ENCODE results near the gene DPYSL4. TPM values are rescaled to one million over a fixed set of nuclear protein-coding genes. Genes with fewer than 3 reads are reported as not detected.
A peak's percentile ranks its signal among the peaks of the same experiment; 100 is the strongest.

DPYSL4 gene
- total and polyA plus RNA-seq, 4 experiments from 2014 or later: 0.21 to 1.8 (median 0.41) TPM

DNA sequence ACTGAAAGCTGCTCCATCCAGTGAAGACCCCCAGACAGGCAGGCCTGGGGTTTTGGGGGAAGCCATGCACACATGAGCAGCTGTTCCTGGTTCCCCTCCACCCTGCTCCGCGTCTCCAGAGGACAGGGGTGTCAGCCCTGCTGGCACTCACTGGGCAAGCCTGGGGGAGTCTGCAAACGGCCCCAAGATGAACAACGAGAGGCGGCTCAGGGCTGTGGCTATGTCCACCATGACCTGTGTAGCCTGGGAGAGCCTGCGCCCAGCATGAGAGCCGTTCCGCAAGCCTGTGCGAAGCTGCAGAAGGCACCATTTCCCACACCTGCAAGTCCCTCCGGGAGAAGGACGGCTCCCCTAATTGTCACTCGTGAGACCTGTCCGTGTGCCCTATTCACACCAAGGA, 59.5 kb downstream of the DPYSL4 start:
- Mint-ChIP-seq H3K27ac (no peak overlapping the region), H3K9me3 (no peaks in the 10 kb centered on the region), H3K36me3 (no peaks in the 10 kb centered on the region), H3K4me1 (no peaks in the 10 kb centered on the region), H3K27me3 (no peaks in the 10 kb centered on the region), H3K4me3 (no peak overlapping the region)
- Histone ChIP-seq H3K4me1 (ENCODE audit: insufficient read depth, low read length) (no peaks in the 10 kb centered on the region), H3K36me3 (ENCODE audit: insufficient read depth, low read length) (no peaks in the 10 kb centered on the region), H3K4me3 (ENCODE audit: low read length in 2 of 2) (no peak overlapping the region), H3K9me3 (ENCODE audit: control insufficient read depth in 1 of 2, low read length in 2 of 2) (no peaks in the 10 kb centered on the region), H3K27ac (ENCODE audit: low read depth, low read length) (no peak overlapping the region), H3K27me3 (ENCODE audit: insufficient read depth, low read length) (no peaks in the 10 kb centered on the region)
- intact Hi-C loops (cut with micrococcal nuclease): no loop called here
- CTCF ChIA-PET (ENCODE audit: partially characterized antibody): no interaction called here
- DNase-seq: no peak
- POLR2A ChIA-PET (ENCODE audit: partially characterized antibody): no interaction called here

DNA sequence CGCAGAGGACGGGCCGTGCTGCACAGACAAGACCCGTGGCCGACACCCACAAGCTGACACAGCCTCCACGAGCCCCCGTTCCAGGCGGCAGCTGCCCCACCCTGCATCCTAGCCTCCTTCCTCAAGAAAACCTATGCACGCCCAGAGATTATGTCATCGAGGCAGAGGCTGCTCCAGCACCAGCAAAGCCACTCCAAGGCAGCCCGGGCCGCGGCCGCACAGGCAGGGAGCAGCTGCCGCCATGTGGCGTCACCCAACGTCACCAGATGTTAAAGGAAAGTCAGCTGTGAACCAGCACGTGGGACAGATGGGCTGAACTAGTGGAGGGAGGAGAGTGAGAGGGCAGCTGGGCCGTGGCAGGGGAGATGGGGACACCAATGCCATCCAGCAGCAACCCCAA, 61.2 kb downstream of the DPYSL4 start:
- H3K4me3 Mint-ChIP-seq: peak overlapping the region in 2 of 8 donors; percentile 23 to 52
- H3K4me1 Mint-ChIP-seq: no peaks in the 10 kb centered on the region
- no peak for DNase-seq
- no peaks in the 10 kb centered on the region for H3K4me1 ChIP-seq (ENCODE audit: insufficient read depth, low read length)
- no peaks in the 10 kb centered on the region for H3K9me3 Mint-ChIP-seq
- POLR2A ChIA-PET (ENCODE audit: partially characterized antibody): no interaction called here
- no peaks in the 10 kb centered on the region for H3K36me3 ChIP-seq (ENCODE audit: insufficient read depth, low read length)
- H3K4me3 ChIP-seq (ENCODE audit: low read length in 2 of 2): no peak overlapping the region
- CTCF ChIA-PET (ENCODE audit: partially characterized antibody): no interaction called here
- no peak overlapping the region for H3K27ac ChIP-seq (ENCODE audit: low read depth, low read length)
- no peaks in the 10 kb centered on the region for H3K27me3 ChIP-seq (ENCODE audit: insufficient read depth, low read length)
- no peaks in the 10 kb centered on the region for H3K9me3 ChIP-seq (ENCODE audit: control insufficient read depth in 1 of 2, low read length in 2 of 2)
- H3K27ac Mint-ChIP-seq: no peak overlapping the region
- no peaks in the 10 kb centered on the region for H3K36me3 Mint-ChIP-seq
- H3K27me3 Mint-ChIP-seq: no peaks in the 10 kb centered on the region
- intact Hi-C loops (cut with micrococcal nuclease): loop anchor here (2.0 kb wide), 1 partner anchor 59 kb away; the partner anchor contains the start of gene STK32C

DNA sequence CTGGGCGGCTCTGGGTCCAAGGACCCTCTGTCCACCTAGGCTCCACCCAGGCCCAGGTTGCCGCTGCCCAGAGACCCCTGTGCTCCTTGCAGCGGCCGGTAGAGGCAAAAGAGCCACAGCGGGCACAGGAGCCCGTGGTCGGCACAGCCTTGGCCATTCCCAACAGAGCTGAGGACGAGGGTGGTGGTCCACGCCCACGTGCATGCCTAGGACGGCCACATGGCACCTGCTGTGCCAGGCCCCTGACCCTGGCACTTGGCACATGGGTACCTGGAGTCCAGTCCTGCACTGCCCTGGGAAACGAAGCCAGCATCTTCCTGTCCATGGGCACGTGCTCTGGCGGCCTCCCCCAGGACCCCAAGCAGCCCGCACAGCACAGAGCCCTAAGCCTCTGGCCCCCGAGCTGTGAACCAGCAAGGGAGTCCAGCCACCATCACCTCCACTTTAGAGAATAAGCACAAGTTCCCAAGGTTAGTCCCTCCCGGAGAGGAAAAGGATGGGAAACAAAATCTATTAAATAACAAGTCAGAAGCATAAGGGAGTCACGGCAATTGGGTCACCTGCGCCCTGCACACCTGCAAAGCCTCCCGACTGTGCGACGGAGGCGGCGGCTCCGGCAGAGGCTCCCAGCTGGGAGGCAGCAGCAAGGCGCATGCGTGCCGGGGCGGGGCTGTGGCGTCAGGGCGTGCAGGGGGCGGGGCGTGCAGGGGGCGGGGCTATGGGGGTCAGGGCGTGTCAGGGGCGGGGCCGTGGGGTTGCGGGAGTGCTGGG, 61.9 kb downstream of the DPYSL4 start:
- Mint-ChIP-seq H3K27me3 (no peaks in the 10 kb centered on the region), H3K9me3 (no peaks in the 10 kb centered on the region), H3K27ac (no peak overlapping the region), H3K4me1 (no peaks in the 10 kb centered on the region), H3K36me3 (no peaks in the 10 kb centered on the region), H3K4me3 (peak overlapping the region in 3 of 8 donors; percentile 13 to 70 (median 51))
- intact Hi-C loops (cut with micrococcal nuclease): loop anchor here (2.0 kb wide), 1 partner anchor 58 kb away; the partner anchor contains the start of gene STK32C
- H3K4me1 ChIP-seq (ENCODE audit: insufficient read depth, low read length): no peaks in the 10 kb centered on the region
- H3K36me3 ChIP-seq (ENCODE audit: insufficient read depth, low read length): no peaks in the 10 kb centered on the region
- H3K4me3 ChIP-seq (ENCODE audit: low read length in 2 of 2): no peak overlapping the region
- ChIA-PET CTCF (ENCODE audit: partially characterized antibody) (no interaction called here), POLR2A (ENCODE audit: partially characterized antibody) (no interaction called here)
- peak; percentile 32 to 69 (median 65) for DNase-seq
- H3K9me3 ChIP-seq (ENCODE audit: control insufficient read depth in 1 of 2, low read length in 2 of 2): no peaks in the 10 kb centered on the region
- no peaks in the 10 kb centered on the region for H3K27me3 ChIP-seq (ENCODE audit: insufficient read depth, low read length)
- H3K27ac ChIP-seq (ENCODE audit: low read depth, low read length): no peak overlapping the region

DNA sequence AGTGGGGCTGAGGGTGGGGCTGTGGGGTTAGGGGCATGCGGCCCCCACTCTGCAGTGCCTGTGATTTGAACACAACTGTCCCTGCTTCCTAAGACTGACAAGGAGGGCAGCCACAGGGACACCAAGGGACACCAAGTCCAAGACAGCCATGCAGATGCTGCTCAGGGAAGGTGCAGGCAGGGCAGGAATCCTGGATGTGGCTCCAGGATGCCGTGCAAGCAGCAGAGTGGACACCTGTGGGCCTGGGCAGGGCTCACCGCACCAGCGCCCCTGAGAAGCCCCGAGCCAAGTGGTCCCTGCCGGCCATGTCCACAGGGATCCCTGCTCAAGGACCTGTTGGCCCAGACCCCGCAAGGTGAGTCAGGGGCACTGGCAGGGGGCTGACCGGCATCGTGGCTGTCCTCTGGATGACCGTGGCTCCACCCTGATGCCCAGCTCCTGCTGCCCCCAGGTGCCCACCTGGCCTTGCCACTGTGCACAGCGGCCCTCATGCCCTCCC, 62.5 kb downstream of the DPYSL4 start:
- Mint-ChIP-seq H3K9me3 (no peaks in the 10 kb centered on the region), H3K4me3 (no peak overlapping the region), H3K36me3 (no peaks in the 10 kb centered on the region), H3K27ac (no peak overlapping the region), H3K4me1 (no peaks in the 10 kb centered on the region), H3K27me3 (no peaks in the 10 kb centered on the region)
- ChIA-PET CTCF (ENCODE audit: partially characterized antibody) (no interaction called here), POLR2A (ENCODE audit: partially characterized antibody) (no interaction called here)
- Histone ChIP-seq H3K9me3 (ENCODE audit: control insufficient read depth in 1 of 2, low read length in 2 of 2) (no peaks in the 10 kb centered on the region), H3K27me3 (ENCODE audit: insufficient read depth, low read length) (no peaks in the 10 kb centered on the region), H3K4me1 (ENCODE audit: insufficient read depth, low read length) (no peaks in the 10 kb centered on the region), H3K27ac (ENCODE audit: low read depth, low read length) (no peak overlapping the region), H3K4me3 (ENCODE audit: low read length in 2 of 2) (no peak overlapping the region), H3K36me3 (ENCODE audit: insufficient read depth, low read length) (no peaks in the 10 kb centered on the region)
- DNase-seq: no peak
- intact Hi-C loops (cut with micrococcal nuclease): loop anchor here (2.0 kb wide), 1 partner anchor 58 kb away; the partner anchor contains the start of gene STK32C

DNA sequence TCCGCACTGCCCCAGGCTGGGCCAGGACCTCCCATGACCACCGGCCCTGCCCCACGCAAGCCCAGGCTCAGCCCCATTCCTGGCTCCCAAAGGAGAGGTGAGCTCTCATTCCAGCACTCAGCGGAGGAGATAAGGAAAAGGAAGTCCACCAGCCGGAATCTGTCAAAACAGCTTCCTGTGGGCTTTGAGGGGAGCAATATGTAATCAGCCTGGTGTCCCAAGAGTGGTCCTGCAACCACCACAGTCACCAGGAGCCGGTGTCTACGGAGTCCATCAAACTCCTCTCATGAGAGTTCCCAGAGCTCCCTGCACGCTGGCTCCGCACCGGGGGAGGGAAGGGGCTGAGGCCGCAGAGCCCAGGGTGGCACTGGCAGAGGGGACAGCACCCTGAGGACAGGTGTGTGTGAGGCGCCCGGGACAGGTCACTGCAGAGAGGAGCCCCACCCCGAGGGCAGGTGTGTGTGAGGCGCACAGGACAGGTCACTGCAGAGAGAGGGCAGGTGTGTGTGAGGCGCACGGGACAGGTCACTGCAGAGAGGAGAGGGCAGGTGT, 63.2 kb downstream of the DPYSL4 start:
- H3K4me3 ChIP-seq (ENCODE audit: low read length in 2 of 2): no peak overlapping the region
- no peak overlapping the region for H3K27ac Mint-ChIP-seq
- no peaks in the 10 kb centered on the region for H3K36me3 Mint-ChIP-seq
- no peaks in the 10 kb centered on the region for H3K4me1 ChIP-seq (ENCODE audit: insufficient read depth, low read length)
- no peaks in the 10 kb centered on the region for H3K27me3 ChIP-seq (ENCODE audit: insufficient read depth, low read length)
- DNase-seq: no peak
- H3K27ac ChIP-seq (ENCODE audit: low read depth, low read length): no peak overlapping the region
- POLR2A ChIA-PET (ENCODE audit: partially characterized antibody): no interaction called here
- no peaks in the 10 kb centered on the region for H3K9me3 Mint-ChIP-seq
- intact Hi-C loops (cut with micrococcal nuclease): loop anchor here (2.0 kb wide), 1 partner anchor 57 kb away; the partner anchor contains the start of gene STK32C
- H3K36me3 ChIP-seq (ENCODE audit: insufficient read depth, low read length): no peaks in the 10 kb centered on the region
- H3K9me3 ChIP-seq (ENCODE audit: control insufficient read depth in 1 of 2, low read length in 2 of 2): no peaks in the 10 kb centered on the region
- peaks cover 0 to 2% (median under 1%) of the 10 kb centered on the region in 4 donors for H3K4me1 Mint-ChIP-seq
- H3K27me3 Mint-ChIP-seq: no peaks in the 10 kb centered on the region
- no peak overlapping the region for H3K4me3 Mint-ChIP-seq
- CTCF ChIA-PET (ENCODE audit: partially characterized antibody): no interaction called here

DNA sequence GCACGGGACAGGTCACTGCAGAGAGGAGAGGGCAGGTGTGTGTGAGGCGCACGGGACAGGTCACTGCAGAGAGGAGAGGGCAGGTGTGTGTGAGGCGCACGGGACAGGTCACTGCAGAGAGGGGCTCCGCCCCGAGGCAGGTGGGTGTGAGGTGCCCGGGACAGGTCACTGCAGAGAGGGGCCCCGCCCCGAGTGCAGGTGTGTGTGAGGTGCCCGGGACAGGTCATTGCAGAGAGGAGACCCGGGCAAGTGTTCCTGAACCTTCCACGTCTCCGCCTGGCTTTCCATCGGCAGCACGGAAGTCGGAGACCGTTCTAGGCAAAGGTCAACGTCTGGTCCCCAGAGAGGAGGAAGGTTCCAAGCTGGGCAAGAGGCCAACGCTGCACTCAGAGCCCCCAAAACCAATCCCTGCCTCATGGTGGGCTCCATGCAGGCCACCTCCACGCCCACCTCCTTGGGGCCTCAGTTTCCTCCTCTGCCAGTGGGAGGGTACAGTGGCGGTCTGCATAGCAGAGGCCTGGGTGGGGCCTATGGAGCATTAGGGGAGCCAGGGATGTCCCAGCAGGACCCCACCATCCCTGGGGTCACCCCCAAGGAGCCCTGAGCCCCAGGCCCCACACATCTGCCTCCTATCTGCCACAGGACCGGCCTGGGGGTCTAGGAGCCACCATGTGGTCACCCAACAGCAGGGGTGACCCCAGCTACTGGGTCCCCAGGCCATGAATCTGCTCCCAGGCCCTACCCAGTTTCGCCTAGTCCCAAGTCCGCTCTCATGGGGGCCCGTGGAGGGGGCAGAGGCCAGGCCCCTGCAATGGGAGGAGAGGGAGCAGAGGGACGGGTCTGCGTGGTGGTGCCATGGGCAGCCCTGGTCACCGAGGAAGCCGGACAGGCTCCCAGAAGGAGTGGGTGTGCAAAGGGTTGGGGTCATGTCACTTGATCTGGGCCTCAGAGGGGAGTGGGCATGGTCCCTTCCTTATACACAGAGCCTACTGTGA, 64.0 kb downstream of the DPYSL4 start:
- Mint-ChIP-seq H3K36me3 (no peaks in the 10 kb centered on the region), H3K4me1 (peaks cover 0 to 8% (median 3%) of the 10 kb centered on the region in 4 donors)

DNA sequence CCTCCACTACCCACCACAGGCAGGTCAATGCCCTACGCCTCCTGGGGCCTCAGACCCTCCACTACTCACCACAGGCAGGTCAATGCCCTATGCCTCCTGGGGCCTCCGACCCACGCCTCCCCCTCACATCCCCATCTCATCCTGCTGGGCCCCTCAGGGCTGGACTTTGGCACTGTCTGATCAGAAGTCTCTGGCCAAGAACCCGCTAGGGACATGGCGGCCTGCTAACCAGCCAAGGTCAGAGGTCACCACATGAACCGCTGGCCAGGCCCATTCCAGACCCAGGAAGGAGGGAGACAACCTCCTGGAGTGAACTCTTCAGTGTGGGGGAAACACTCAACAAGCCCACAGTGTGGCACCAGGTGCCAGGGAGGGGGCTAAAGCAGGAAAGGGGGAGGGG, 65.2 kb downstream of the DPYSL4 start:
- intact Hi-C loops (cut with micrococcal nuclease): no loop called here
- CTCF ChIA-PET (ENCODE audit: partially characterized antibody): no interaction called here

More for the DNA sequence above, 64.0 kb downstream of the DPYSL4 start:
- no peak overlapping the region for H3K4me3 Mint-ChIP-seq
- no peak for DNase-seq
- Histone ChIP-seq H3K27me3 (ENCODE audit: insufficient read depth, low read length) (no peaks in the 10 kb centered on the region), H3K4me1 (ENCODE audit: insufficient read depth, low read length) (no peaks in the 10 kb centered on the region), H3K27ac (ENCODE audit: low read depth, low read length) (no peak overlapping the region), H3K4me3 (ENCODE audit: low read length in 2 of 2) (no peak overlapping the region), H3K9me3 (ENCODE audit: control insufficient read depth in 1 of 2, low read length in 2 of 2) (no peaks in the 10 kb centered on the region), H3K36me3 (ENCODE audit: insufficient read depth, low read length) (no peaks in the 10 kb centered on the region)
- POLR2A ChIA-PET (ENCODE audit: partially characterized antibody): no interaction called here
- CTCF ChIA-PET (ENCODE audit: partially characterized antibody): no interaction called here
- H3K27me3 Mint-ChIP-seq: no peaks in the 10 kb centered on the region
- no peak overlapping the region for H3K27ac Mint-ChIP-seq
- H3K9me3 Mint-ChIP-seq: no peaks in the 10 kb centered on the region
- intact Hi-C loops (cut with micrococcal nuclease): no loop called here

More for the DNA sequence above, 65.2 kb downstream of the DPYSL4 start:
- Histone ChIP-seq H3K27me3 (ENCODE audit: insufficient read depth, low read length) (no peaks in the 10 kb centered on the region), H3K4me1 (ENCODE audit: insufficient read depth, low read length) (peaks cover 3% of the 10 kb centered on the region), H3K4me3 (ENCODE audit: low read length in 2 of 2) (no peak overlapping the region), H3K36me3 (ENCODE audit: insufficient read depth, low read length) (no peaks in the 10 kb centered on the region), H3K9me3 (ENCODE audit: control insufficient read depth in 1 of 2, low read length in 2 of 2) (no peaks in the 10 kb centered on the region), H3K27ac (ENCODE audit: low read depth, low read length) (no peak overlapping the region)
- POLR2A ChIA-PET (ENCODE audit: partially characterized antibody): no interaction called here
- H3K4me1 Mint-ChIP-seq: peaks cover 2 to 9% (median 5%) of the 10 kb centered on the region in 4 donors
- H3K9me3 Mint-ChIP-seq: no peaks in the 10 kb centered on the region
- H3K27ac Mint-ChIP-seq: peak overlapping the region in 1 of 7 donors; percentile 21
- DNase-seq: no peak
- no peaks in the 10 kb centered on the region for H3K36me3 Mint-ChIP-seq
- no peak overlapping the region for H3K4me3 Mint-ChIP-seq
- H3K27me3 Mint-ChIP-seq: no peaks in the 10 kb centered on the region
